ENCODE data around the gene MSX2.

The MSX2 gene

GRCh38 chr5:174699131-174699530 is 25.3 kb upstream of the MSX2 start:
- Histone ChIP-seq H3K27ac (no peak overlapping the region), H3K4me1 (no peaks in the 10 kb centered on the region), H3K4me2 (ENCODE audit: low read length) (no peak overlapping the region), H3K4me3 (ENCODE audit: low read depth, low read length) (no peak overlapping the region), H3K9me3 (ENCODE audit: control insufficient read depth, low read length) (no peaks in the 10 kb centered on the region), H3K79me2 (no peaks in the 10 kb centered on the region), H3K27me3 (ENCODE audit: control insufficient read depth, insufficient read depth, low read length) (no peaks in the 10 kb centered on the region), H2AFZ (no peak overlapping the region), H3K9ac (no peak overlapping the region), H3K36me3 (ENCODE audit: control insufficient read depth, insufficient read depth, low read length) (no peaks in the 10 kb centered on the region)
- TF ChIP-seq CTCF (IDR thresholded peaks at IDR 0.05): no peak

- Histone ChIP-seq H3K27me3 (ENCODE audit: control insufficient read depth, insufficient read depth, low read length) (no peaks in the 10 kb centered on the region), H3K4me3 (ENCODE audit: low read depth, low read length) (no peak overlapping the region), H3K36me3 (ENCODE audit: control insufficient read depth, insufficient read depth, low read length) (no peaks in the 10 kb centered on the region), H3K27ac (no peak overlapping the region), H3K9ac (no peak overlapping the region), H3K4me2 (ENCODE audit: low read length) (no peak overlapping the region), H2AFZ (no peak overlapping the region), H3K9me3 (ENCODE audit: control insufficient read depth, low read length) (no peaks in the 10 kb centered on the region), H3K79me2 (no peaks in the 10 kb centered on the region), H3K4me1 (no peaks in the 10 kb centered on the region)
- no peak for TF ChIP-seq CTCF (IDR thresholded peaks at IDR 0.05)
Measured at GRCh38 chr5:174706997-174707572, 17.3 kb upstream of the MSX2 start.

DNA sequence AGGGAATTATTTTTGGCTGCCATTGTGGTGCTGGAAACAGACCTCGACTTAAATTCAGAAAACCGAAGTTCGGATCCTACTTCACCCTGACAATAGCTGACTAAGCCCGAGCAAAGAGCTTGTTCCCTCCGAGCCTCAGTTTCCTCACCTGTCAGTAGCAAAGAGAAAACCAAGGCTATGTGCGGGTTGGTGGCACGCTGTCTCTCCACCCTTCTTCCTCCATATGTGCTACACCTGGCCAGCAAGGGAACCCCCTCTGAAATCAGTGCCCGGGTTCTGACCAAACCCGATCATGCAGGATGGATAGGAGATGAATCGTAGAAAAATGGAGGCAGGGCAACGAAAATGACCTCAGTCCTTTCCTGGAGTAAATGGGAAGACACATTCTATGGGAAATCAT is 16.7 kb upstream of the MSX2 start:
- Histone ChIP-seq H3K27ac (no peak overlapping the region), H3K4me2 (ENCODE audit: low read length) (no peak overlapping the region), H3K4me3 (ENCODE audit: low read depth, low read length) (no peak overlapping the region), H3K9ac (no peak overlapping the region), H3K36me3 (ENCODE audit: control insufficient read depth, insufficient read depth, low read length) (no peaks in the 10 kb centered on the region), H2AFZ (no peak overlapping the region), H3K9me3 (ENCODE audit: control insufficient read depth, low read length) (no peaks in the 10 kb centered on the region), H3K4me1 (no peaks in the 10 kb centered on the region), H3K79me2 (no peaks in the 10 kb centered on the region), H3K27me3 (ENCODE audit: control insufficient read depth, insufficient read depth, low read length) (no peaks in the 10 kb centered on the region)
- no peak for TF ChIP-seq CTCF (IDR thresholded peaks at IDR 0.05)

GRCh38 chr5:174708476-174709207 is 15.7 kb upstream of the MSX2 start:
- no peaks in the 10 kb centered on the region for H3K79me2 ChIP-seq
- H3K27me3 ChIP-seq (ENCODE audit: control insufficient read depth, insufficient read depth, low read length): no peaks in the 10 kb centered on the region
- no peak overlapping the region for H3K9ac ChIP-seq
- H2AFZ ChIP-seq: no peak overlapping the region
- H3K4me3 ChIP-seq (ENCODE audit: low read depth, low read length): no peak overlapping the region
- H3K36me3 ChIP-seq (ENCODE audit: control insufficient read depth, insufficient read depth, low read length): no peaks in the 10 kb centered on the region
- no peak overlapping the region for H3K4me2 ChIP-seq (ENCODE audit: low read length)
- H3K4me1 ChIP-seq: no peaks in the 10 kb centered on the region
- no peaks in the 10 kb centered on the region for H3K9me3 ChIP-seq (ENCODE audit: control insufficient read depth, low read length)
- no peak for TF ChIP-seq CTCF (IDR thresholded peaks at IDR 0.05)
- H3K27ac ChIP-seq: no peak overlapping the region

DNA sequence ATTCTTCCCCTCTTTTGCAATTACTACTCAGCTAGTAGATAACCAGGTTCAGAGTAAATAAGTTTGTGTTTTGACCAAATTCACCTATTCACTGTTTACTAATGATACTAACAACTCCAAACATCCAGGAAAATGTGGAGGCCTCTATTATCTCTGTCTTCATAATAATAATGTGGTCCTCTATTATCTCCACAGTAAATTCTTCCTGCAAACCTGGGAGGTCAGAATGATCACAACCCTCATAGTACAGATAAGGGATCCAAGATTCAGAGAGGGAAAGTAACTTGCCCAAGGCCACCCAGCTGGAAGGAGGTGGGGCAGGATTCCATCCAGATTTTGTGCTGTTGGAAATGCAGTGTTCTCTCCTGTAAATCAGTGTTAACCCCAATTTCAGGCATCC is 9.6 kb upstream of the MSX2 start:
- Histone ChIP-seq H3K27ac (no peak overlapping the region), H3K27me3 (ENCODE audit: control insufficient read depth, insufficient read depth, low read length) (no peaks in the 10 kb centered on the region), H3K4me2 (ENCODE audit: low read length) (no peak overlapping the region), H3K9ac (no peak overlapping the region), H3K4me3 (ENCODE audit: low read depth, low read length) (no peak overlapping the region), H3K79me2 (no peaks in the 10 kb centered on the region), H3K9me3 (ENCODE audit: control insufficient read depth, low read length) (no peaks in the 10 kb centered on the region), H2AFZ (no peak overlapping the region), H3K4me1 (no peaks in the 10 kb centered on the region), H3K36me3 (ENCODE audit: control insufficient read depth, insufficient read depth, low read length) (no peaks in the 10 kb centered on the region)
- no peak for TF ChIP-seq CTCF (IDR thresholded peaks at IDR 0.05)

Measured in parathyroid adenoma (tissue), 2 donors.